Lung microvascular endothelial cell (primary cell): ENCODE measurements around the gene MAGED2. TPM values are rescaled to one million over a fixed set of nuclear protein-coding genes. Genes with fewer than 3 reads are reported as not detected.
"Not testable (repeated sequence)": the region's sequence is repeated elsewhere in the genome, so short reads cannot be mapped to it uniquely, and the experiment has no call there.

Experiments used
- DNase-seq, 2 donors: peaks; one replicate each; pipeline versions ENCODE4 v3.0.0 to v3.0.0-alpha.2; 2010; ENCODE audit warnings: low read depth in 2 of 2
- total RNA-seq: library from RNA; depleted of rRNA; stranded (reverse); fragments of >200 nt; gene quantifications from 2 replicates; pipeline ENCODE4 v1.2.1, GENCODE V29; 2014

Gene MAGED2
- total RNA-seq, 1 donor from 2014 or later: 201 TPM

DNA sequence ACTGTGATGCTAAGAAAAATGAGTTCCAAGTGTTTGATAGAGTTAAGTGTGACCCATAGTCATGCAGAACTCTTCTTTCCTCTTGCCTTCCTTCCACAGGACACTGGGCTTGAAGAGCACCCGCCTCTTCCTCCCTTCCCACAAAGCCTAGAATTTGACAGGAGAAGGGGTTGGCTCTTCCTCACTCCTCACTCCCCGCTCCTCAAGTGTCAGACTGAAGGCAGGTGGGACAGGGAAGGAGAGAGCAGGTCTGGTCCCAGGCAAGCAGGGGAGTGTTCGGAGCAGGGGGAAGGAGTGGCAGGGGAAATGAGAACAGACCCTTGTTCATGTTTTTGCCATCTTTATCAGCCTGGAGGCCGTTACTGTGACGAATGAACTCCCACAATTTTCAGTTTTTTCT lies 10.7 kb downstream of the MAGED2 start:
- no peak for DNase-seq

DNA sequence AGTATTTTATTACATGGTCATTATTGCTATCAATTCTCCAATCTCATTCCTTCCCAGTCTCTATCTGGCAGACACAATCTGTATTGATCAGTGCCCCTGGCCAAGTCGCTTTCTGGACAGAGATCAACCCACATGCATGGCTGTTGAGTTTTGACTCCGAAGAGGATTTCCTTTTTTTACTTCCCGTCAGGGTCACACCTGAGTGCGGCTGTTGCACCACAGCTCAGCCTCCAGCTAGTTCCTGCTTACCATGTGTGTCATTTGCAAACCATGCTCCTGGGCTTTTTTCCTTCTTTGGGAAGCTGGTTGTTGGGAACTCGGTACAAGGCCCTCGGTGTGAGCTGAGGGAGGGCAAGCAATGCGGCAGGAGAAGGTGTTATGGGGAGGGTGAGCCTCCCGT lies 11.7 kb downstream of the MAGED2 start:
- no peak for DNase-seq

DNA sequence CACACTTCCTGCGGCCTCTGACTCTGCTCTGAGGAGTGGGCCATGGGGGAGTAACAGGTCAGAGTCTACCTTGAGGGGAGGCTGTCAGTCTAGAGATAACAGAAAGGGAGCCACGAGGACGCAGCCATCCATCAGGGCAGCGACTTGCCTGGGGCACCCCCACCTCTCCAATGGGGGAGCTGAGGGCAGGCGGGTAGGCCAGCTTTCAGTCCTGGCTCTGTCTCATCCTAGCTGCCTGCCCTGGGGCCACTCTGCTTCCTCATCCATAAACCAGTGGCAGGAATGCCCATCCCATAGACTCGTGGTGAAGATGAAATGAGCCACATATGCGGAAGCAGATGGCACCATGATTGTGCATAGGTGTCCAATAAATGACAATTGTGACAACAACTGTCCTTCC lies 13.2 kb downstream of the MAGED2 start:
- no peak for DNase-seq

DNA sequence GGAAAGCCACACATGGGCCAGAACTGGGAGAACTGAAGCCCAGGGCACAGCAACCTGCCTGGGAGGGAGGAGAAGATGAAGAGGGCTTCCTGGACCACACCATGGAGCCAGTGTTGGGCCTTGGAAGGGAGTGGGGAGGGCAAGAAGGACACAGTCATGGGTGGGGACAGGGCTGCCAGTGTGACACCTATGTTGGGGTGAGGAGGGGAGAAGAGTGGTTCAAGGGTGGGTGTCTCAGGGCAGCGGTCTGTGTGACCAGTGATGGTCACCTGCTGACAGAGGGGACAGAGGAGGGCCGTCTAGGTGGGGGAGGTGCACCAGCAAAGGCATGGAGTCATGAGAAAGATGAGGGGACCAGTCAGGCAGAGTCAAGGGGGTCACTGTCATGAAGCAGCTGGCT lies 13.8 kb downstream of the MAGED2 start:
- no peak for DNase-seq

DNA sequence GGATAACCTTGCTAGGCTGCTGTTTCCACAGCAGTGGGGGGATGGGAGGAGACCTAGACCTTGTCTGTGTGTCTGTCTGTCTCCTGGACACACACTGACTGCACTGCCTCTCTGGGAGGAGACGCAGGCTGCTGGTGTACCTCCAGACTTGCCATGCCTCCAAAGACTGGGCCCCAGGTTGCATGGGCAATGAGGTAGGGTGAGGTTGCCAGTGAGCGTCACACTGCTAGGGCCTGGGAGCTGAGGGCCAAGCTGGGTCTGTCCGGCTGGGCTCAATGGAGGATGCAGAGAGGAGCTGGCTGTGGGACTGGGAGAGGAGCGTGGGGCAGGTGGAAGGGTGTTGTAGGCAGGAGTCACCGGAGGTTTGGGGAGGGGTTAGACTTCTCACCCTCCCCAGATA lies 16.6 kb downstream of the MAGED2 start:
- DNase-seq: no peak

DNA sequence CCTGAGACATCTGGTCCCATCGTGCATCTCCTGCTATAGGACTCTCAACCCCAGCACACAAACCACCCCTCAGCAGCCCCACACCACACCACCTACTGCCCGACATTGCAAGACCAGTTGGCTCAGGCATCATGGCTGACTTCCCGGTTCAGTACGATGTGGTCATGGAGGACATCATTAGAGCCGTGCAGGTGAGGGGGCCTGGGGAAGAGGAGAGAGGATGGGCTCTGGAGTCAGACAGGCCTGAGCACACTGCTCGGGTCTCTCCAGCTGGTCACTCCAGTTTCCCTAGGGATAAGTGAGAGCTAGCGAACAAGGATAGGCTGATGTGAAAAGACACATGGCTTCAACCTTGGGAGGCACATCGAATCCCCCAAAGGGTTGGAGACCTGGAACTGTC lies 17.2 kb downstream of the MAGED2 start:
- DNase-seq: no peak

DNA sequence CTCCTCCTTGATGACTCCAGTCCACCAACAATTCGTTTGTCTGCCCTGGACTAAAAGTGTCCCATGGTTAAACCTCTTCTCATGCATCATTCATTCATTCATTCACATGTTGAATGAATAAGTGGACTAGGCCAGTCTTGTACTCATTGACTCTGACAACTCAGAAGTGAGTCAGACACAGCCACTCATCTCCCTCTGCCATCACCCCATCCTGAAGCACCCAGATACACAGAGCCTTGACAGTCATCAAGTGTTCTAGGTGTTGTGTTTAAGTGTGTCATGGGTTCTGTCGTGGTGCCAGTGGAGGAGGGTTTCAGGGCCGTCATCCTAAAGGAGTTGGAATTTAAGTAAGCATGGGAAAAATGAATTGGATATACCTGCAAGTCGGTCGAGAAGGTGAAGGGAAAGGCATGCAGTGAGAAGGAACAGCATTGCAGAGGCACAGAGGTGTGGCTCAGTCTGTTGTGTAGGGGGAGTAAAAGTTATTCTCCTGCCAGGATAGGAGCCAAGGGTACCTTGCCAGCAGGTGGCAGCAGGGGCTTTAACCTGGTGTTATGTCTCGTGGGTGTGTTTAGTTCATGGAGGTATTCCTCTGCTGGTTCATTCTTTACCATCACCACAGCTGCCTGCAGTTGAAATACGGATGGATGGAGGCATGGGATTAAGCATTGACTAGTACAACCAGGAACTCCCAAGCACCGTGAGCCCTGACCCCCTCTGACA lies 18.3 kb downstream of the MAGED2 start:
- DNase-seq: no peak

DNA sequence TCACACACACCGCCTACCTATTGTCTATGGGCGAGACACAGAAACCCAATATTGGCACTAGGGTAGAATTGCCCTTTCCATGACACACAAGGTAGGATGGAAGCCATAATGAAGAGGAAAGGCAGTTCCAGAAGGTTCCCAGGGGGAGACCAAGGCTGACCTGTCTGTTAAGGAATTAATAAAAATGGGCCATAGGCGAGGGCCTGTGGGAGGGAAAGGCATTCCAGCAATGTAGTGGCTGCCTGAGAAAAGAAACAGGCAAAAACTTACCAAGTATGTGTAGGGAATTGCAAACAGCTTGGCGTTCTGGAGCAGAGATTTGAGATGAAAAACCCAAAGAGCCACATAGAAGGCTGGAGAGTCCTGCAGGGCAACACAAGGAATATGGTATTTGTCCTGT lies 19.1 kb downstream of the MAGED2 start:
- DNase-seq: no peak

DNA sequence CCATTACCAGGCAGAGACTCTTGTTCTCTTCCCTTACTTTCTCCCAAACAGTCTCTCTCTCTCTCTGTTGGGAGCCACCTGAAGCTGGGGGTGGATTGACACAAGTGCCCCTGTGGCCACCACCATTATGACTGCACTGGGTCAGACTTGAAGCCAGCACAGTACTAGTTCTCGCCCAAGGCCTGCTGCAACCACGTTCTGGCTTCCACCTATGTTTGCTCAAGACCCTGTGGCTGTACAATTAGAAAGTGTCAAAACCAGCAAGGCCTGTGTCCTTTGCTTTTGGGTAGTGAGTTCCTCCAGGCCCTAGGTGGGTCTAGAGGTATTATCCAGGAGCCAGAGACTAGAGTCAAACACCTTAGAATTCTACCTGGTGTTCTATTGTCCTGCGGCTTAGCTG lies 31.0 kb downstream of the MAGED2 start:
- DNase-seq: no peak

DNA sequence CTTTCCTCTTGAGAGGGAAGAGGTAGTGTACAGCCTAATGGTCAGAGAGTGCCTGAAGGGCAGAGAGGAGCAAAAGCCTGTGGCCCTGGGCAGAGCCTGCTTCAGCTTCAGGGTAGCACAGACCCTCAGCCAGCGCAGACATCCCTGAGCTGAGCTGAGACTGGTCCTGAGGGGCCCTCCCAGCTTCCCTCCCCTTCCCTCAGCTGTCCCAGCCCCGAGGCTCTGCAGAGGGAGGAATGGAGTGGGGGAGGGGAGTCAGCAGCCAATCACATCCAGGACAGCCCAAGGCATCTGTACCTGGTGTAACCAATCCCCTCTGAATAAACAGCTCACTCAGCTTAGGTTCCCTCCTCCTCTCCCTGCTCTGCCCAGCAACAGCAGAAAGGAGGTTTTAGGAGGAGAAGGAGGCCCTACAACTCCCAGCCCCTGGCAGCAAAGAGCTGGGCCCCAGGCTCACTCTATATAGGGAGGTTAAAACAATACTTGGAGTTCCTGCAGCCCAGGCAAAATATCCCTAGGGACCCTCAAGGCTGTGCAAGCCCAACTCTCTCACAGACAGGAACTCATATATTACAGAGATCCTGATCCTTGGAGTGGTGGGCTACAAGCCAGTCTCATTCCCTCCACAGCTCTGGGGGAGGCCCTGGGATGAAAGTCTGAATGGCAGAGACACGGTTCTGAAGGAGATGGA lies 33.8 kb downstream of the MAGED2 start:
- not testable (repeated sequence) for DNase-seq

DNA sequence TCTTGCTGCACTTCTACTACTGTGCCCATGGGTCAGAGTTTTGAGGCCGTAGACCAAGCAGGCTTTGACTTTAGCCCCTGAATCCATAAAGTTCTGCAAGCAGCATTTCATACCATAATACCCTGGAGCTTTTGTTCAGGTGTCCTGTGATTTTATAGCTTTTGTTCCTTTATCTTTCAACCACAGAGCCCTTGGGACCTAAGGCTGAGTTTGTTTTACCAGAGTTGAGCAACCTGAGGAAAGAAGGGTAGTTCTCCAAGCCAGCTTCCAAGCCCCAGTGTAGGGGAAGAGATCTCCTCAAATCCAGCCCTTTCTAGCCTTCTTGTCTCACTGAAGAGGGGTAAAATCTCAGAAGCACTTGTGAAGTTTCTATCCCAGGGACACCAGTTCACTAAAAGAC lies 35.1 kb downstream of the MAGED2 start:
- no peak for DNase-seq

DNA sequence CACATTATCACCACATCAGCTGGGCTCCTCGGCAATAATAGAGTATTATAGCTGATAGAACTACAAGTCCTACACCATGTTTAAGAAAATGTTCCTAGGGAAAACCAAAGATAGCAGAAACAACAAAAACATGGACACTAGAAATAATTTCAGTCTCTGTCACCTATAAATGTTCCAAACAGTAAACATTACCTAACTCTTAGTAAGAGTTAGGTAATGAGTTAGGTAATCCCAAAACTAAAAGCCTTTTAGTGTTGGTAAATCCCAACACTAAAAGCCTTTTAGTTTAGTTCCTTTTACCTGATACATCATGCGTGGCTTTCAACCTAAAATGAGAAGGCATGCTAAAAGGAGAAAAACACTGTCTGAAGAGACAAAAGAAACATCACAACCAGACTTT lies 35.5 kb downstream of the MAGED2 start:
- no peak for DNase-seq

DNA sequence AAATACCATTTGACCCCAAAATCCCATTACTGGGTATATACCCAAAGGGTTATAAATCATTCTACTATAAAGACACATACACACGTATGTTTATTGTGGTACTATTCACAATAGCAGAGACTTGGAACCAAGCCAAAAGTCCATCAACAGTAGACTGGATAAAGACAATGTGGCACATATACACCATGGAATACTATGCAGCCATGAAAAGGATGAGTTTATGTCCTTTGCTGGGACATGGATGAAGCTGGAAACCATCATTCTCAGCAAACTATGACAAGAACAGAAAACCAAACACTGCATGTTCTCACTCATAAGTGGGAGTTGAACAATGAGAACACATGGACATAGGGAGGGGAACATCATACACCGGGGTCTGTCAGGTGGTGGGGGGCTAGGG lies 40.2 kb downstream of the MAGED2 start:
- not testable (repeated sequence) for DNase-seq

DNA sequence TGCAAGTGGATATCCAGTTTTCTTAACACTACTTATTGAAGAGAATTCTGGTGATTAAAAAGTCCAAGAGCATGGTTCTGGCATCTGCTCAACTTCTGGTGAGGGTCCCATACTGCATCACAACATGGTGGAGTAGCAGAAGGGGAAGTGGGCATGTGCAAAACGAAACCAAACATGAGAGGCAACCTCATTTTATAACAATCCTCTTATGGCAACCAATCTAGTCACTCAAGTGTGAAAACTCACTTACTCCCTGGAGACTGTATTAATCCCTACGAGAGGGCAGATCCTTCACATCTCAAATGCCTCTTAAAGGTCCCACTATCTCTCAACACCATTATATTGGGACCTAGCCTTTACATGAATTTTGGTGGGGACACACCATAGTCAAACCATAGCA lies 57.7 kb downstream of the MAGED2 start:
- DNase-seq: no peak

Other genes starting within 250 kb of the MAGED2 start
- not detected in 2 replicates for gene ITIH6, start 9.5 kb upstream of the MAGED2 start, total RNA-seq
- gene TRO, start 113.1 kb downstream of the MAGED2 start, total RNA-seq: 1.1 and 3.8 TPM in 2 replicates
- gene PFKFB1, start 186.4 kb downstream of the MAGED2 start, total RNA-seq: under 0.01 TPM in 1 of 2 replicates, not detected in the other
- gene APEX2, start 192.6 kb downstream of the MAGED2 start, total RNA-seq: 5.2 and 5.7 TPM in 2 replicates
- not detected in 2 replicates for gene ALAS2, start 223.2 kb downstream of the MAGED2 start, total RNA-seq